Measurements from ENCODE around the gene SELENOT.

SELENOT gene

GRCh38 chr3:150609988-150610387 lies 6.9 kb downstream of the SELENOT start:
- Histone ChIP-seq H3K14ac (ENCODE audit: low read length) (no peak overlapping the region), H4K8ac (ENCODE audit: low read depth, low read length) (no peak overlapping the region), H3K27me3 (ENCODE audit: insufficient read depth, low read length) (no peaks in the 10 kb centered on the region), H3K9ac (ENCODE audit: low read length) (no peak overlapping the region), H3K23ac (ENCODE audit: low read length) (no peak overlapping the region), H3K79me2 (ENCODE audit: control insufficient read depth, insufficient read depth, low read length, poor library complexity) (peaks cover 12% of the 10 kb centered on the region), H3K4me3 (ENCODE audit: low read depth, low read length) (no peak overlapping the region), H3K36me3 (ENCODE audit: control insufficient read depth in 1 of 2, insufficient read depth in 2 of 2, low read length in 2 of 2) (peaks cover 10% of the 10 kb centered on the region in 2 experiments), H2AK5ac (ENCODE audit: low read length) (no peak overlapping the region), H3K18ac (ENCODE audit: low read length) (no peak overlapping the region), H3K4ac (ENCODE audit: low read depth, low read length) (no peak overlapping the region), H3K27ac (ENCODE audit: low read depth, low read length) (no peak overlapping the region), H2BK5ac (ENCODE audit: low read depth, low read length, poor library complexity) (no peak overlapping the region), H3K4me2 (ENCODE audit: low read length) (no peak overlapping the region), H3K79me1 (ENCODE audit: low read length) (no peaks in the 10 kb centered on the region), H2AFZ (ENCODE audit: insufficient read depth, low read length, poor library complexity) (no peak overlapping the region), H3K9me3 (ENCODE audit: insufficient read depth, low read depth, low read length) (no peaks in the 10 kb centered on the region), H3K4me1 (ENCODE audit: control insufficient read depth in 1 of 2, insufficient read depth in 2 of 2, low read length in 2 of 2) (peaks cover 0 to 2% of the 10 kb centered on the region in 2 experiments), H4K91ac (ENCODE audit: low read depth, low read length) (no peak overlapping the region), H2BK120ac (ENCODE audit: insufficient read depth, low read length, poor library complexity) (no peak overlapping the region), H2BK12ac (ENCODE audit: low read length) (no peak overlapping the region), H4K12ac (ENCODE audit: low read depth, low read length) (no peak overlapping the region)
- no CpG with 5 or more reads among the region's 1 CpG for WGBS (ENCODE audit: extremely low coverage, insufficient coverage, insufficient read length)
- no peak for DNase-seq

- no peak overlapping the region for H3K9ac ChIP-seq (ENCODE audit: low read length)
- no peak overlapping the region for H4K12ac ChIP-seq (ENCODE audit: low read depth, low read length)
- no peak overlapping the region for H4K91ac ChIP-seq (ENCODE audit: low read depth, low read length)
- no peak overlapping the region for H2BK5ac ChIP-seq (ENCODE audit: low read depth, low read length, poor library complexity)
- no peak overlapping the region for H3K14ac ChIP-seq (ENCODE audit: low read length)
- no peak overlapping the region for H3K18ac ChIP-seq (ENCODE audit: low read length)
- H2BK12ac ChIP-seq (ENCODE audit: low read length): no peak overlapping the region
- no peak overlapping the region for H3K27ac ChIP-seq (ENCODE audit: low read depth, low read length)
- no peaks in the 10 kb centered on the region for H3K9me3 ChIP-seq (ENCODE audit: insufficient read depth, low read depth, low read length)
- no peak overlapping the region for H2BK120ac ChIP-seq (ENCODE audit: insufficient read depth, low read length, poor library complexity)
- no peak for DNase-seq
- peaks cover 12% of the 10 kb centered on the region for H3K79me2 ChIP-seq (ENCODE audit: control insufficient read depth, insufficient read depth, low read length, poor library complexity)
- peak overlapping the region; percentile 33 for H3K4ac ChIP-seq (ENCODE audit: low read depth, low read length)
- no peak overlapping the region for H3K4me3 ChIP-seq (ENCODE audit: low read depth, low read length)
- no CpG with 5 or more reads among the region's 1 CpG for WGBS (ENCODE audit: extremely low coverage, insufficient coverage, insufficient read length)
- no peak overlapping the region for H3K23ac ChIP-seq (ENCODE audit: low read length)
- H2AFZ ChIP-seq (ENCODE audit: insufficient read depth, low read length, poor library complexity): no peak overlapping the region
- H3K79me1 ChIP-seq (ENCODE audit: low read length): no peaks in the 10 kb centered on the region
- no peak overlapping the region for H2AK5ac ChIP-seq (ENCODE audit: low read length)
- no peaks in the 10 kb centered on the region for H3K27me3 ChIP-seq (ENCODE audit: insufficient read depth, low read length)
- H4K8ac ChIP-seq (ENCODE audit: low read depth, low read length): no peak overlapping the region
- H3K36me3 ChIP-seq (ENCODE audit: control insufficient read depth in 1 of 2, insufficient read depth in 2 of 2, low read length in 2 of 2): peaks cover 10% of the 10 kb centered on the region in 2 experiments
- H3K4me1 ChIP-seq (ENCODE audit: control insufficient read depth in 1 of 2, insufficient read depth in 2 of 2, low read length in 2 of 2): peaks cover 0 to 2% of the 10 kb centered on the region in 2 experiments
- H3K4me2 ChIP-seq (ENCODE audit: low read length): no peak overlapping the region
These were observed 7.7 kb downstream of the SELENOT start for GRCh38 chr3:150610785-150611184.

GRCh38 chr3:150611666-150612065 lies 8.5 kb downstream of the SELENOT start:
- Histone ChIP-seq H4K8ac (ENCODE audit: low read depth, low read length) (no peak overlapping the region), H3K14ac (ENCODE audit: low read length) (no peak overlapping the region), H3K27me3 (ENCODE audit: insufficient read depth, low read length) (no peaks in the 10 kb centered on the region), H3K23ac (ENCODE audit: low read length) (no peak overlapping the region), H2AK5ac (ENCODE audit: low read length) (no peak overlapping the region), H4K91ac (ENCODE audit: low read depth, low read length) (no peak overlapping the region), H3K4ac (ENCODE audit: low read depth, low read length) (peak overlapping the region; percentile 26), H2BK120ac (ENCODE audit: insufficient read depth, low read length, poor library complexity) (no peak overlapping the region), H3K18ac (ENCODE audit: low read length) (peak overlapping the region; percentile 35), H3K4me1 (ENCODE audit: control insufficient read depth in 1 of 2, insufficient read depth in 2 of 2, low read length in 2 of 2) (peaks cover 0 to 2% of the 10 kb centered on the region in 2 experiments), H3K9ac (ENCODE audit: low read length) (no peak overlapping the region), H3K36me3 (ENCODE audit: control insufficient read depth in 1 of 2, insufficient read depth in 2 of 2, low read length in 2 of 2) (peaks cover 6 to 9% of the 10 kb centered on the region in 2 experiments), H3K79me1 (ENCODE audit: low read length) (no peaks in the 10 kb centered on the region), H3K9me3 (ENCODE audit: insufficient read depth, low read depth, low read length) (no peaks in the 10 kb centered on the region), H2BK12ac (ENCODE audit: low read length) (no peak overlapping the region), H3K4me2 (ENCODE audit: low read length) (no peak overlapping the region), H4K12ac (ENCODE audit: low read depth, low read length) (peak overlapping the region; percentile 36), H3K79me2 (ENCODE audit: control insufficient read depth, insufficient read depth, low read length, poor library complexity) (peaks cover 9% of the 10 kb centered on the region), H2BK5ac (ENCODE audit: low read depth, low read length, poor library complexity) (no peak overlapping the region), H3K27ac (ENCODE audit: low read depth, low read length) (no peak overlapping the region), H2AFZ (ENCODE audit: insufficient read depth, low read length, poor library complexity) (no peak overlapping the region), H3K4me3 (ENCODE audit: low read depth, low read length) (no peak overlapping the region)
- no CpG with 5 or more reads among the region's 34 CpGs for WGBS (ENCODE audit: extremely low coverage, insufficient coverage, insufficient read length)
- no peak for DNase-seq

- H3K79me2 ChIP-seq (ENCODE audit: control insufficient read depth, insufficient read depth, low read length, poor library complexity): peaks cover 9% of the 10 kb centered on the region
- H3K27ac ChIP-seq (ENCODE audit: low read depth, low read length): no peak overlapping the region
- H4K8ac ChIP-seq (ENCODE audit: low read depth, low read length): no peak overlapping the region
- no peak overlapping the region for H4K91ac ChIP-seq (ENCODE audit: low read depth, low read length)
- no peak overlapping the region for H3K9ac ChIP-seq (ENCODE audit: low read length)
- no peak overlapping the region for H3K23ac ChIP-seq (ENCODE audit: low read length)
- H3K14ac ChIP-seq (ENCODE audit: low read length): no peak overlapping the region
- H2AFZ ChIP-seq (ENCODE audit: insufficient read depth, low read length, poor library complexity): no peak overlapping the region
- H3K27me3 ChIP-seq (ENCODE audit: insufficient read depth, low read length): no peaks in the 10 kb centered on the region
- H3K4me2 ChIP-seq (ENCODE audit: low read length): no peak overlapping the region
- H3K4me3 ChIP-seq (ENCODE audit: low read depth, low read length): no peak overlapping the region
- H3K4ac ChIP-seq (ENCODE audit: low read depth, low read length): no peak overlapping the region
- no peak overlapping the region for H3K18ac ChIP-seq (ENCODE audit: low read length)
- no peak for DNase-seq
- no peak overlapping the region for H2AK5ac ChIP-seq (ENCODE audit: low read length)
- peaks cover 6 to 10% of the 10 kb centered on the region in 2 experiments for H3K36me3 ChIP-seq (ENCODE audit: control insufficient read depth in 1 of 2, insufficient read depth in 2 of 2, low read length in 2 of 2)
- H3K9me3 ChIP-seq (ENCODE audit: insufficient read depth, low read depth, low read length): no peaks in the 10 kb centered on the region
- no peak overlapping the region for H4K12ac ChIP-seq (ENCODE audit: low read depth, low read length)
- no peak overlapping the region for H2BK5ac ChIP-seq (ENCODE audit: low read depth, low read length, poor library complexity)
- H2BK120ac ChIP-seq (ENCODE audit: insufficient read depth, low read length, poor library complexity): no peak overlapping the region
- H3K79me1 ChIP-seq (ENCODE audit: low read length): no peaks in the 10 kb centered on the region
- no CpG with 5 or more reads among the region's 1 CpG for WGBS (ENCODE audit: extremely low coverage, insufficient coverage, insufficient read length)
- H2BK12ac ChIP-seq (ENCODE audit: low read length): no peak overlapping the region
- no peaks in the 10 kb centered on the region for H3K4me1 ChIP-seq (ENCODE audit: control insufficient read depth in 1 of 2, insufficient read depth in 2 of 2, low read length in 2 of 2)
These were observed 9.4 kb downstream of the SELENOT start for GRCh38 chr3:150612494-150612893.

All from trophoblast cell (in vitro differentiated cells and primary cell).